Esophagus muscularis mucosa (tissue), 4 donors: Measurements from ENCODE around the gene SAMD7. TPM values are rescaled to one million over a fixed set of nuclear protein-coding genes. Genes with fewer than 3 reads are reported as not detected.

Source experiments
- DNase-seq: peaks from one replicate; pipeline ENCODE4 v3.0.0-alpha.2; 2017; ENCODE audit errors: extremely low spot score
- H3K27ac ChIP-seq, 4 donors: fragments of 200-600 bp; sonication (generic); replicated peaks in 1 of 4; 1 replicate in 3 of 4; 2 replicates in 1 of 4; pipeline ENCODE4 v1.5.1; 2016 to 2019; ENCODE audit warnings: mild to moderate bottlenecking in 1 of 4
- H3K27me3 ChIP-seq, 4 donors: fragments of 200-600 bp; sonication (generic); one replicate each; pipeline versions ENCODE4 v1.5.1 to v1.6.0; 2016 to 2019
- H3K36me3 ChIP-seq, 4 donors: fragments of 200-600 bp; sonication (generic); one replicate each; pipeline ENCODE4 v1.5.1; 2016 to 2019
- H3K4me1 ChIP-seq, 4 donors: fragments of 200-600 bp; sonication (generic); one replicate each; pipeline ENCODE4 v1.5.1; 2016 to 2019
- H3K4me3 ChIP-seq, 4 donors: fragments of 200-600 bp; sonication (generic); 1 replicate in 2 of 4; 2 replicates in 2 of 4; pipeline ENCODE4 v1.5.1; 2016 to 2019; ENCODE audit warnings: mild to moderate bottlenecking in 4 of 4, moderate library complexity in 1 of 4
- H3K9me3 ChIP-seq, 4 donors: fragments of 200-600 bp; sonication (generic); 1 replicate in 3 of 4; 2 replicates in 1 of 4; pipeline ENCODE4 v1.5.1; 2016 to 2019
- EP300 ChIP-seq: sonication (generic); formaldehyde crosslinking; IDR thresholded peaks from one replicate; pipeline ENCODE4 v1.6.1; 2017; ENCODE audit warnings: antibody characterized with exemption
- POLR2A ChIP-seq: fragments of 450-650 bp; IDR thresholded peaks from one replicate; pipeline ENCODE4 v1.6.1; 2017; ENCODE audit warnings: antibody characterized with exemption, moderate library complexity, mild to moderate bottlenecking, low read depth
- POLR2AphosphoS5 ChIP-seq, 2 donors: sonication (generic); formaldehyde crosslinking; IDR thresholded peaks; one replicate each; pipeline ENCODE4 v1.6.1; 2017; ENCODE audit warnings: antibody characterized with exemption in 2 of 2
- WGBS: methylation state at CpG from one replicate; pipeline ENCODE4 v1.1.5; 2018; 5-methylcytosine and 5-hydroxymethylcytosine counted together
- intact Hi-C: fragments of 100-400 bp; cut with DNase I; formaldehyde crosslinking; loops from one replicate; pipeline ENCODE4 v1.15.1; 2023
- total RNA-seq, 4 donors: library from RNA; depleted of rRNA; stranded (reverse); fragments of >200 nt; gene quantifications; one replicate each; pipeline versions ENCODE4 v1.1.0 to v1.2.1, GENCODE V29; 2016
- TF ChIP-seq, protein P1 (sequence below), 3 experiments: fragments of 200-600 bp in 2 of 3; fragments of 450-650 bp in 1 of 3; sonication (generic) in 2 of 3; IDR thresholded peaks; one replicate each; pipeline ENCODE4 v1.5.1; 2017 to 2019; ENCODE audit warnings: antibody characterized with exemption in 3 of 3, mild to moderate bottlenecking in 2 of 3, moderate library complexity in 1 of 3

Gene SAMD7
- total RNA-seq, 4 donors from 2014 or later, result not detected

GRCh38 chr3:169948559-169949448 lies 37.4 kb downstream of the SAMD7 start:
- Histone ChIP-seq H3K36me3 (no peaks in the 10 kb centered on the region), H3K27me3 (no peaks in the 10 kb centered on the region), H3K9me3 (no peaks in the 10 kb centered on the region), H3K4me3 (no peak overlapping the region), H3K27ac (no peak overlapping the region), H3K4me1 (no peaks in the 10 kb centered on the region)
- 64% methylated on average over 2 of the region's 2 CpGs for WGBS
- intact Hi-C loops, result no loop called here
- TF ChIP-seq, protein P1, sequence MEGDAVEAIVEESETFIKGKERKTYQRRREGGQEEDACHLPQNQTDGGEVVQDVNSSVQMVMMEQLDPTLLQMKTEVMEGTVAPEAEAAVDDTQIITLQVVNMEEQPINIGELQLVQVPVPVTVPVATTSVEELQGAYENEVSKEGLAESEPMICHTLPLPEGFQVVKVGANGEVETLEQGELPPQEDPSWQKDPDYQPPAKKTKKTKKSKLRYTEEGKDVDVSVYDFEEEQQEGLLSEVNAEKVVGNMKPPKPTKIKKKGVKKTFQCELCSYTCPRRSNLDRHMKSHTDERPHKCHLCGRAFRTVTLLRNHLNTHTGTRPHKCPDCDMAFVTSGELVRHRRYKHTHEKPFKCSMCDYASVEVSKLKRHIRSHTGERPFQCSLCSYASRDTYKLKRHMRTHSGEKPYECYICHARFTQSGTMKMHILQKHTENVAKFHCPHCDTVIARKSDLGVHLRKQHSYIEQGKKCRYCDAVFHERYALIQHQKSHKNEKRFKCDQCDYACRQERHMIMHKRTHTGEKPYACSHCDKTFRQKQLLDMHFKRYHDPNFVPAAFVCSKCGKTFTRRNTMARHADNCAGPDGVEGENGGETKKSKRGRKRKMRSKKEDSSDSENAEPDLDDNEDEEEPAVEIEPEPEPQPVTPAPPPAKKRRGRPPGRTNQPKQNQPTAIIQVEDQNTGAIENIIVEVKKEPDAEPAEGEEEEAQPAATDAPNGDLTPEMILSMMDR (IDR thresholded peaks at IDR 0.05), result no peak
- TF ChIP-seq POLR2AphosphoS5 (IDR thresholded peaks at IDR 0.05), result no peak
- no peak for TF ChIP-seq POLR2A
- no peak for TF ChIP-seq EP300
- no peak for DNase-seq

GRCh38 chr3:169952045-169952444 lies 40.7 kb downstream of the SAMD7 start:
- H3K36me3 ChIP-seq, result no peaks in the 10 kb centered on the region
- no peak overlapping the region for H3K27ac ChIP-seq
- WGBS, result 83% methylated on average over 1 of the region's 1 CpG
- H3K4me1 ChIP-seq, result no peaks in the 10 kb centered on the region
- no peak for TF ChIP-seq EP300
- TF ChIP-seq, protein P1 (IDR thresholded peaks at IDR 0.05), result no peak
- TF ChIP-seq POLR2A, result no peak
- TF ChIP-seq POLR2AphosphoS5 (IDR thresholded peaks at IDR 0.05), result no peak
- intact Hi-C loops, result no loop called here
- DNase-seq, result no peak
- no peaks in the 10 kb centered on the region for H3K27me3 ChIP-seq
- H3K4me3 ChIP-seq, result no peak overlapping the region
- H3K9me3 ChIP-seq, result no peaks in the 10 kb centered on the region

- 89% methylated on average over 3 of the region's 3 CpGs for WGBS
- H3K4me3 ChIP-seq, result no peak overlapping the region
- no peaks in the 10 kb centered on the region for H3K36me3 ChIP-seq
- H3K4me1 ChIP-seq, result no peaks in the 10 kb centered on the region
- TF ChIP-seq EP300 (no peak), POLR2AphosphoS5 (IDR thresholded peaks at IDR 0.05) (no peak)
- TF ChIP-seq, protein P1 (IDR thresholded peaks at IDR 0.05), result no peak
- H3K27ac ChIP-seq, result no peak overlapping the region
- H3K9me3 ChIP-seq, result no peaks in the 10 kb centered on the region
- H3K27me3 ChIP-seq, result no peaks in the 10 kb centered on the region
- DNase-seq, result no peak
- intact Hi-C loops, result no loop called here
Measured at GRCh38 chr3:169953462-169954141, 42.2 kb downstream of the SAMD7 start.

DNA sequence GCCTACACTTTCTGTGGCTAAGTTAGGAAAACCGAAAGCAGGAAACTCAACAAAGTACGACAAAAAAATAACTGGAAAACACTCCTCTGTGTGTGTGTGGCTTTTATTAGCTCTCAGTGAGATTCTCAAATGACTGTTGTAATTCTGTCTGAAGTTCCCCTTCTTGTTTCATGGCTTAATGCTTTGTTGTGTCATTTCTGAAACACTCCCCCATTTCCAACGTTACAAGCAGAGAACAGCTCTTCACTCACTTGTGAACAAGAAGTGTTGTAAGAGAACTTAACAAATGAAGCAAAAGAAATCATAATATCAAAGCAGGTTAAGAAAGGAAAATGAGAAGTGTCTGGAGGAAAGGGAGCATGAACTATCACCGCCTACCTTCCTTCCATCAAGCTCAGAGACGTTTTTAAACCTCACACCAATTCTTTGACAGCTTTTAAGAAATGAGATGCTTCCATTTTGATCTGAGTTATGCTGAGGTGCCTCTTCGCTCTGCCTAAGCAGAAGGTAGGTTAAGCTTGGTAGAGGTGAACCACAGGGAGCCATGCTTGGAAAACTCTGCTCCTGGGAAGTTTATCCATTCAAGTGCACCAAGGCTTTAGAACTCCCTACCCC lies 42.9 kb downstream of the SAMD7 start:
- H3K4me3 ChIP-seq, result no peak overlapping the region
- no peaks in the 10 kb centered on the region for H3K4me1 ChIP-seq
- H3K27me3 ChIP-seq, result no peaks in the 10 kb centered on the region
- 58% methylated on average over 6 of the region's 6 CpGs for WGBS
- no peak overlapping the region for H3K27ac ChIP-seq
- no peak for DNase-seq
- no peaks in the 10 kb centered on the region for H3K9me3 ChIP-seq
- intact Hi-C loops, result no loop called here
- H3K36me3 ChIP-seq, result no peaks in the 10 kb centered on the region
- TF ChIP-seq POLR2A, result no peak
- TF ChIP-seq EP300, result no peak
- TF ChIP-seq POLR2AphosphoS5 (IDR thresholded peaks at IDR 0.05), result no peak
- TF ChIP-seq, protein P1 (IDR thresholded peaks at IDR 0.05), result no peak
